DMS79 (cell line): ENCODE results near the gene DCC.

Experiments used
- DNase-seq: peaks from one replicate; lab custom pipeline; 2025; lab: John Stamatoyannopoulos, UW

Gene DCC

GRCh38 chr18:52496426-52496825 lies 156.4 kb downstream of the DCC start:
- no peak for DNase-seq

GRCh38 chr18:52499016-52499415 lies 159.0 kb downstream of the DCC start:
- DNase-seq, result no peak

- no peak for DNase-seq
Observed at GRCh38 chr18:52499644-52500043, 159.6 kb downstream of the DCC start.

- DNase-seq, result no peak
Observed at GRCh38 chr18:52504589-52504988, 164.6 kb downstream of the DCC start.

GRCh38 chr18:52510139-52510538 lies 170.1 kb downstream of the DCC start:
- DNase-seq, result no peak

- no peak for DNase-seq
Observed at GRCh38 chr18:52518086-52518485, 178.1 kb downstream of the DCC start.

- no peak for DNase-seq
Observed at GRCh38 chr18:52519021-52519420, 179.0 kb downstream of the DCC start.

- DNase-seq, result no peak
Observed at GRCh38 chr18:52523566-52523965, 183.6 kb downstream of the DCC start.

GRCh38 chr18:52531836-52532235 lies 191.8 kb downstream of the DCC start:
- no peak for DNase-seq

GRCh38 chr18:52536039-52536438 lies 196.0 kb downstream of the DCC start:
- no peak for DNase-seq

GRCh38 chr18:52537261-52537660 lies 197.3 kb downstream of the DCC start:
- no peak for DNase-seq

- no peak for DNase-seq
Observed at GRCh38 chr18:52541056-52541455, 201.1 kb downstream of the DCC start.

- no peak for DNase-seq
Observed at GRCh38 chr18:52544086-52544485, 204.1 kb downstream of the DCC start.

- no peak for DNase-seq
Observed at GRCh38 chr18:52546686-52547346, 206.8 kb downstream of the DCC start.

- no peak for DNase-seq
Observed at GRCh38 chr18:52553441-52553840, 213.4 kb downstream of the DCC start.

GRCh38 chr18:52554180-52554579 lies 214.2 kb downstream of the DCC start:
- no peak for DNase-seq

- DNase-seq, result no peak
Observed at GRCh38 chr18:52567360-52567759, 227.4 kb downstream of the DCC start.

- DNase-seq, result no peak
Observed at GRCh38 chr18:52569492-52569891, 229.5 kb downstream of the DCC start.

- no peak for DNase-seq
Observed at GRCh38 chr18:52570975-52571374, 231.0 kb downstream of the DCC start.

- DNase-seq, result peak; percentile 2
Observed at GRCh38 chr18:52572036-52573000, 232.3 kb downstream of the DCC start.

GRCh38 chr18:52577795-52578194 lies 237.8 kb downstream of the DCC start:
- DNase-seq, result no peak

GRCh38 chr18:52582061-52582460 lies 242.1 kb downstream of the DCC start:
- DNase-seq, result no peak

GRCh38 chr18:52582516-52582915 lies 242.5 kb downstream of the DCC start:
- DNase-seq, result no peak
